ENCODE results near the gene PLTP. TPM values are rescaled to one million over a fixed set of nuclear protein-coding genes. Genes with fewer than 3 reads are reported as not detected.

The PLTP gene
- total and polyA plus RNA-seq, 2 of the 13 experiments (the other 11 are each of a cell fraction or from before 2014, with no cell fraction given) = 16.9 to 28.6 TPM

GRCh38 chr20:45909817-45910669, 1.9 kb downstream of the PLTP start:
- TSS peak; percentile 76 for BruUV-seq (replicated peaks)
- intact Hi-C loops (cut with micrococcal nuclease; ENCODE audit: unreplicated experiment) (loop anchor here (2.0 kb wide), 1 partner anchor 15 kb away; no protein-coding TSS in a partner anchor), in situ Hi-C loops (cut with HindIII; ENCODE audit: extremely low pct_ligation_motif_present, low pct_unique_long_range_greater_than_20kb) (no loop called here)
- CTCF ChIA-PET (ENCODE audit: low intra/inter-chr PET ratio, low total read pairs) = no interaction called here
- WGBS (ENCODE audit: low lambda C conversion rate) = 34% methylated on average over 22 of the region's 22 CpGs
- peak; percentile 16 for ATAC-seq
- peak; percentile 90 for FAIRE-seq
- peak overlapping the region; percentile 64 for H3K9ac ChIP-seq (ENCODE audit: insufficient read depth, low read depth, low read length)
- no peaks in the 10 kb centered on the region for H3K36me3 ChIP-seq (replicated peaks in 1 of 2; ENCODE audit: control insufficient read depth in 1 of 2, insufficient read depth in 2 of 2, low read length in 2 of 2)
- H4K20me1 ChIP-seq (ENCODE audit: insufficient read depth, low read length) = no peaks in the 10 kb centered on the region
- DNase-seq (ENCODE audit: low spot score) = no peak
- POLR2A ChIA-PET = interaction anchor here (0.7 to 8.8 kb wide), 16 partner anchors 10 to 76 kb away, joined by 3 to 164 read pairs (median 11); partner anchors contain the start of genes ACOT8, CTSA, NEURL2 and PCIF1
- H3K9me3 ChIP-seq (ENCODE audit: low read length) = no peaks in the 10 kb centered on the region
- peaks cover 64% of the 10 kb centered on the region for H3K4me1 ChIP-seq (ENCODE audit: insufficient read depth, low read length)
- no peaks in the 10 kb centered on the region for H3K79me2 ChIP-seq (ENCODE audit: insufficient read depth, low read length)
- H3K4me3 ChIP-seq (replicated peaks in 1 of 3; ENCODE audit: insufficient read depth in 1 of 3, low read depth in 2 of 3, low read length in 3 of 3) = peak overlapping the region; percentile 40 to 71 (median 49)
- H3K27me3 ChIP-seq (ENCODE audit: control insufficient read depth in 1 of 2, insufficient read depth in 2 of 2, low read length in 2 of 2) = no peaks in the 10 kb centered on the region; a peak in 1 of 5 replicates
- H3K27ac ChIP-seq (ENCODE audit: extremely low read length, insufficient read depth, low read length) = peak overlapping the region; percentile 72
- H2AFZ ChIP-seq (ENCODE audit: low read length) = peak overlapping the region; percentile 68
- H3K4me2 ChIP-seq (ENCODE audit: low read depth, low read length) = peak overlapping the region; percentile 90
- TF ChIP-seq UBTF (CRISPR knock-in tag; IDR thresholded peaks at IDR 0.05) = no peak
- no peak for TF ChIP-seq SMC3 (IDR thresholded peaks at IDR 0.05; ENCODE audit: low read length)
- no peak for TF ChIP-seq FOSL1 (CRISPR knock-in tag; IDR thresholded peaks at IDR 0.05; ENCODE audit: borderline replicate concordance)
- TF ChIP-seq ZNF354B (CRISPR knock-in tag; IDR thresholded peaks at IDR 0.05) = no peak
- no peak for TF ChIP-seq ZNF235 (CRISPR knock-in tag; IDR thresholded peaks at IDR 0.05; ENCODE audit: borderline replicate concordance)
- TF ChIP-seq NR2F1 (CRISPR knock-in tag; IDR thresholded peaks at IDR 0.05) = peak; percentile 65 to 91
- no peak for TF ChIP-seq ZBTB42 (CRISPR knock-in tag; IDR thresholded peaks at IDR 0.05)
- no peak for TF ChIP-seq ZMAT5 (CRISPR knock-in tag; IDR thresholded peaks at IDR 0.05; ENCODE audit: borderline replicate concordance, low read depth)
- no peak for TF ChIP-seq ZNF569 (CRISPR knock-in tag; IDR thresholded peaks at IDR 0.05; ENCODE audit: borderline replicate concordance)
- no peak; the same call in 1 of the 2 replicates for TF ChIP-seq WIZ (CRISPR knock-in tag; IDR thresholded peaks at IDR 0.05)
- TF ChIP-seq IKZF5 (CRISPR knock-in tag; IDR thresholded peaks at IDR 0.05) = no peak
- no peak for TF ChIP-seq ZBED4 (CRISPR knock-in tag; IDR thresholded peaks at IDR 0.05; ENCODE audit: borderline replicate concordance)

Measured in HepG2 (cell line).